Neuron (in vitro differentiated cells): Measurements from ENCODE around the gene SELENOW.
"Not testable (repeated sequence)": the region's sequence is repeated elsewhere in the genome, so short reads cannot be mapped to it uniquely, and the experiment has no call there.

Experiments
- H2AFZ ChIP-seq: one replicate; pipeline ENCODE4 v1.6.1; 2013; ENCODE audit warnings: low read depth, mild to moderate bottlenecking, inconsistent platforms, low read length, moderate library complexity
- H3K27me3 ChIP-seq: one replicate; pipeline ENCODE4 v1.6.1; 2013; ENCODE audit warnings: low read length; ENCODE audit not compliant: insufficient read depth
- H3K36me3 ChIP-seq: one replicate; pipeline ENCODE4 v1.6.1; 2013; ENCODE audit warnings: low read length; ENCODE audit not compliant: insufficient read depth
- H3K4me1 ChIP-seq: one replicate; pipeline ENCODE4 v1.6.1; 2013; ENCODE audit warnings: low read length; ENCODE audit not compliant: insufficient read depth
- H3K4me3 ChIP-seq: 2 replicates; pipeline ENCODE4 v1.5.1; 2013; ENCODE audit warnings: mild to moderate bottlenecking, low read length, moderate library complexity
- H3K9me3 ChIP-seq: one replicate; pipeline ENCODE4 v1.6.1; 2013; ENCODE audit warnings: low read length

SELENOW gene

GRCh38 chr19:47779524-47780214 lies 1.2 kb downstream of the SELENOW start:
- peaks cover 8% of the 10 kb centered on the region for H3K4me1 ChIP-seq
- peak overlapping the region; percentile 80 for H3K4me3 ChIP-seq
- H3K9me3 ChIP-seq = no peaks in the 10 kb centered on the region
- H2AFZ ChIP-seq = no peak overlapping the region
- H3K36me3 ChIP-seq = peaks cover 35% of the 10 kb centered on the region
- H3K27me3 ChIP-seq = no peaks in the 10 kb centered on the region

GRCh38 chr19:47780215-47780551 lies 1.7 kb downstream of the SELENOW start:
- peaks cover 8% of the 10 kb centered on the region for H3K4me1 ChIP-seq
- H2AFZ ChIP-seq = no peak overlapping the region
- no peaks in the 10 kb centered on the region for H3K27me3 ChIP-seq
- no peaks in the 10 kb centered on the region for H3K9me3 ChIP-seq
- H3K36me3 ChIP-seq = peaks cover 39% of the 10 kb centered on the region
- no peak overlapping the region for H3K4me3 ChIP-seq

- Histone ChIP-seq H3K4me3 (no peak overlapping the region), H2AFZ (no peak overlapping the region), H3K36me3 (peaks cover 46% of the 10 kb centered on the region), H3K27me3 (no peaks in the 10 kb centered on the region), H3K9me3 (no peaks in the 10 kb centered on the region), H3K4me1 (peaks cover 8% of the 10 kb centered on the region)
These were observed 3.2 kb downstream of the SELENOW start for GRCh38 chr19:47781590-47782262.

GRCh38 chr19:47786566-47786965 lies 8.1 kb downstream of the SELENOW start:
- Histone ChIP-seq H3K9me3 (no peaks in the 10 kb centered on the region), H3K27me3 (no peaks in the 10 kb centered on the region), H3K36me3 (peaks cover 34% of the 10 kb centered on the region), H3K4me3 (no peak overlapping the region), H2AFZ (no peak overlapping the region), H3K4me1 (no peaks in the 10 kb centered on the region)

GRCh38 chr19:47787307-47787706 lies 8.8 kb downstream of the SELENOW start:
- not testable (repeated sequence) for H3K27me3 ChIP-seq, H3K4me1 ChIP-seq, H3K9me3 ChIP-seq

GRCh38 chr19:47789811-47790210 lies 11.3 kb downstream of the SELENOW start:
- not testable (repeated sequence) for H3K4me3 ChIP-seq, H3K27me3 ChIP-seq, H3K4me1 ChIP-seq, H2AFZ ChIP-seq, H3K9me3 ChIP-seq
- peaks cover 12% of the 10 kb centered on the region for H3K36me3 ChIP-seq

More at GRCh38 chr19:47787307-47787706, 8.8 kb downstream of the SELENOW start:
- not testable (repeated sequence) for H3K4me3 ChIP-seq, H2AFZ ChIP-seq
- H3K36me3 ChIP-seq = peaks cover 26% of the 10 kb centered on the region

- H3K27me3 ChIP-seq = no peaks in the 10 kb centered on the region
These were observed 11.9 kb downstream of the SELENOW start for GRCh38 chr19:47790398-47790814.

GRCh38 chr19:47792616-47793015 lies 14.1 kb downstream of the SELENOW start:
- H3K4me3 ChIP-seq = no peak overlapping the region
- peaks cover under 1% of the 10 kb centered on the region for H3K27me3 ChIP-seq
- no peak overlapping the region for H2AFZ ChIP-seq
- H3K4me1 ChIP-seq = no peaks in the 10 kb centered on the region
- H3K36me3 ChIP-seq = no peaks in the 10 kb centered on the region
- no peaks in the 10 kb centered on the region for H3K9me3 ChIP-seq

More at GRCh38 chr19:47790398-47790814, 11.9 kb downstream of the SELENOW start:
- Histone ChIP-seq H3K9me3 (no peaks in the 10 kb centered on the region), H3K36me3 (peaks cover 7% of the 10 kb centered on the region), H2AFZ (no peak overlapping the region), H3K4me1 (no peaks in the 10 kb centered on the region), H3K4me3 (no peak overlapping the region)

GRCh38 chr19:47794526-47794925 lies 16.0 kb downstream of the SELENOW start:
- H2AFZ ChIP-seq = no peak overlapping the region
- no peaks in the 10 kb centered on the region for H3K9me3 ChIP-seq
- H3K4me1 ChIP-seq = no peaks in the 10 kb centered on the region
- H3K36me3 ChIP-seq = no peaks in the 10 kb centered on the region
- no peak overlapping the region for H3K4me3 ChIP-seq
- H3K27me3 ChIP-seq = peaks cover 4% of the 10 kb centered on the region

GRCh38 chr19:47796785-47797184 lies 18.3 kb downstream of the SELENOW start:
- no peaks in the 10 kb centered on the region for H3K9me3 ChIP-seq
- no peaks in the 10 kb centered on the region for H3K4me1 ChIP-seq
- peaks cover 4% of the 10 kb centered on the region for H3K27me3 ChIP-seq
- H3K4me3 ChIP-seq = no peak overlapping the region
- no peak overlapping the region for H2AFZ ChIP-seq
- no peaks in the 10 kb centered on the region for H3K36me3 ChIP-seq

GRCh38 chr19:47797996-47798903 lies 19.7 kb downstream of the SELENOW start:
- H2AFZ ChIP-seq = no peak overlapping the region
- H3K4me3 ChIP-seq = no peak overlapping the region
- H3K9me3 ChIP-seq = peaks cover 2% of the 10 kb centered on the region
- H3K4me1 ChIP-seq = no peaks in the 10 kb centered on the region
- peaks cover 4% of the 10 kb centered on the region for H3K27me3 ChIP-seq
- H3K36me3 ChIP-seq = no peaks in the 10 kb centered on the region

GRCh38 chr19:47798904-47799266 lies 20.4 kb downstream of the SELENOW start:
- H3K4me1 ChIP-seq = no peaks in the 10 kb centered on the region
- no peak overlapping the region for H3K4me3 ChIP-seq
- peaks cover 2% of the 10 kb centered on the region for H3K9me3 ChIP-seq
- H3K27me3 ChIP-seq = peaks cover 4% of the 10 kb centered on the region
- H3K36me3 ChIP-seq = no peaks in the 10 kb centered on the region
- H2AFZ ChIP-seq = no peak overlapping the region

GRCh38 chr19:47801270-47801669 lies 22.8 kb downstream of the SELENOW start:
- Histone ChIP-seq H3K27me3 (peaks cover 4% of the 10 kb centered on the region), H3K9me3 (peaks cover 2% of the 10 kb centered on the region), H2AFZ (no peak overlapping the region), H3K36me3 (no peaks in the 10 kb centered on the region), H3K4me3 (no peak overlapping the region), H3K4me1 (no peaks in the 10 kb centered on the region)
